Hepatocyte (in vitro differentiated cells): Measurements from ENCODE around the gene HEPN1. TPM values are rescaled to one million over a fixed set of nuclear protein-coding genes. Genes with fewer than 3 reads are reported as not detected.

ENCODE experiments used
- DNase-seq: peaks from one replicate; pipeline ENCODE4 v3.0.0-alpha.2; 2016; ENCODE audit warnings: low spot score
- H2AFZ ChIP-seq: fragments of 200-600 bp; sonication (generic); 2 replicates; pipeline ENCODE4 v1.6.0; 2016; ENCODE audit warnings: antibody characterized with exemption, mild to moderate bottlenecking
- H3K27ac ChIP-seq: fragments of 200-600 bp; sonication (generic); 2 replicates; pipeline ENCODE4 v1.5.1; 2016; ENCODE audit warnings: mild to moderate bottlenecking
- H3K27me3 ChIP-seq: fragments of 200-600 bp; sonication (generic); 2 replicates; pipeline ENCODE4 v1.6.1; 2016
- H3K36me3 ChIP-seq: fragments of 200-600 bp; sonication (generic); replicated peaks from 2 replicates; pipeline ENCODE4 v1.5.1; 2016; ENCODE audit warnings: low read depth; ENCODE audit not compliant: insufficient read depth
- H3K4me1 ChIP-seq: fragments of 200-600 bp; sonication (generic); 2 replicates; pipeline ENCODE4 v1.5.1; 2016; ENCODE audit warnings: mild to moderate bottlenecking, moderate library complexity; ENCODE audit not compliant: insufficient read depth
- H3K4me2 ChIP-seq: fragments of 200-600 bp; sonication (generic); 2 replicates; pipeline ENCODE4 v1.6.0; 2016
- H3K4me3 ChIP-seq: fragments of 200-600 bp; sonication (generic); 2 replicates; pipeline ENCODE4 v1.5.1; 2016; ENCODE audit warnings: mild to moderate bottlenecking
- H3K79me2 ChIP-seq: fragments of 200-600 bp; sonication (generic); 2 replicates; pipeline ENCODE4 v1.6.0; 2017; ENCODE audit warnings: mild to moderate bottlenecking
- H3K9me2 ChIP-seq: fragments of 200-600 bp; sonication (generic); replicated peaks from 2 replicates; pipeline ENCODE4 v1.6.0; 2017; ENCODE audit warnings: mild to moderate bottlenecking; ENCODE audit not compliant: insufficient read depth
- H3K9me3 ChIP-seq: fragments of 200-600 bp; sonication (generic); 2 replicates; pipeline ENCODE4 v1.5.1; 2016; ENCODE audit warnings: low read depth, mild to moderate bottlenecking
- H4K20me1 ChIP-seq: fragments of 200-600 bp; sonication (generic); 2 replicates; pipeline ENCODE4 v1.6.0; 2016; ENCODE audit warnings: mild to moderate bottlenecking; ENCODE audit not compliant: insufficient read depth, poor library complexity, severe bottlenecking
- EZH2 ChIP-seq: fragments of 200-600 bp; sonication (generic); IDR thresholded peaks from 2 replicates; pipeline ENCODE4 v1.6.1; 2016; ENCODE audit warnings: antibody characterized with exemption, mild to moderate bottlenecking, borderline replicate concordance
- EZH2phosphoT487 ChIP-seq: fragments of 200-600 bp; sonication (generic); IDR thresholded peaks from one replicate; pipeline ENCODE4 v1.6.1; 2018; ENCODE audit warnings: antibody characterized with exemption, mild to moderate bottlenecking, low read depth, moderate library complexity; ENCODE audit not compliant: unreplicated experiment, severe bottlenecking
- WGBS: methylation state at CpG from one replicate; pipeline ENCODE4 v1.1.6; 2016; ENCODE audit warnings: low lambda C conversion rate; ENCODE audit errors: missing lambda C conversion rate; 5-methylcytosine and 5-hydroxymethylcytosine counted together
- polyA plus RNA-seq: library from polyadenylated mRNA; unstranded; fragments of >200 nt; fragmentation: Nextera tagmentation; extraction: Ambion mirVana; gene quantifications from 2 replicates; pipeline ENCODE4 v1.2.1, GENCODE V29; 2016
- total RNA-seq: library from RNA; depleted of rRNA; stranded (reverse); fragments of >200 nt; gene quantifications from 2 replicates; pipeline ENCODE4 v1.2.3, GENCODE V29; 2014
- TF ChIP-seq, protein P1 (sequence below): fragments of 200-600 bp; sonication (generic); IDR thresholded peaks from 2 replicates; pipeline ENCODE4 v1.5.1; 2016; ENCODE audit warnings: antibody characterized with exemption, mild to moderate bottlenecking; ENCODE audit not compliant: poor library complexity

HEPN1 gene
- total and polyA plus RNA-seq, 2 experiments from 2014 or later = not detected

DNA sequence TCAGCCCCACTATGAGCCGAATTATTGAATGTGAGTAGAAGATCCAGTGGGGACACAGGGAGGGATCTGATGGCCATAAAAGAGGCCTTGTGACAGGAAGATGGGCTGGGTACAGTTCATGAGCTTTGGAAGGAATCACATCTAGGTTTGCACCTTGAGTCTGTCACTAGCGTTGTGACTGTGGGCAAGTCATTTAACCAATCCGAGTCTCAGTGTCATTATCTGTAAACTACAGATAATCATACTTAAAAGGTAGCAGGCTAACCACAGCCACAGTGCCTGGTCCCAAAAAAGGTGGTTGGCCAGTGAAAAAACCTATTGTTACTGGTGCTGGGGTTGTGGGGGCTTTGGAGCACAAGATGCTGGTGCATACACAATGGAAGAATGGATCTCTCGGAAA lies 3.8 kb downstream of the HEPN1 start:
- Histone ChIP-seq H3K36me3 (no peaks in the 10 kb centered on the region), H2AFZ (no peak overlapping the region), H3K27me3 (peaks cover 6% of the 10 kb centered on the region), H3K4me1 (no peaks in the 10 kb centered on the region), H3K9me3 (no peaks in the 10 kb centered on the region), H4K20me1 (no peaks in the 10 kb centered on the region), H3K4me2 (no peak overlapping the region), H3K9me2 (no peaks in the 10 kb centered on the region), H3K27ac (no peak overlapping the region), H3K79me2 (no peaks in the 10 kb centered on the region), H3K4me3 (no peak overlapping the region)
- WGBS = 91% methylated on average over 4 of the region's 4 CpGs
- DNase-seq = no peak
- TF ChIP-seq EZH2phosphoT487 (no peak), EZH2 (no peak)
- TF ChIP-seq, protein P1, sequence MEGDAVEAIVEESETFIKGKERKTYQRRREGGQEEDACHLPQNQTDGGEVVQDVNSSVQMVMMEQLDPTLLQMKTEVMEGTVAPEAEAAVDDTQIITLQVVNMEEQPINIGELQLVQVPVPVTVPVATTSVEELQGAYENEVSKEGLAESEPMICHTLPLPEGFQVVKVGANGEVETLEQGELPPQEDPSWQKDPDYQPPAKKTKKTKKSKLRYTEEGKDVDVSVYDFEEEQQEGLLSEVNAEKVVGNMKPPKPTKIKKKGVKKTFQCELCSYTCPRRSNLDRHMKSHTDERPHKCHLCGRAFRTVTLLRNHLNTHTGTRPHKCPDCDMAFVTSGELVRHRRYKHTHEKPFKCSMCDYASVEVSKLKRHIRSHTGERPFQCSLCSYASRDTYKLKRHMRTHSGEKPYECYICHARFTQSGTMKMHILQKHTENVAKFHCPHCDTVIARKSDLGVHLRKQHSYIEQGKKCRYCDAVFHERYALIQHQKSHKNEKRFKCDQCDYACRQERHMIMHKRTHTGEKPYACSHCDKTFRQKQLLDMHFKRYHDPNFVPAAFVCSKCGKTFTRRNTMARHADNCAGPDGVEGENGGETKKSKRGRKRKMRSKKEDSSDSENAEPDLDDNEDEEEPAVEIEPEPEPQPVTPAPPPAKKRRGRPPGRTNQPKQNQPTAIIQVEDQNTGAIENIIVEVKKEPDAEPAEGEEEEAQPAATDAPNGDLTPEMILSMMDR = no peak

DNA sequence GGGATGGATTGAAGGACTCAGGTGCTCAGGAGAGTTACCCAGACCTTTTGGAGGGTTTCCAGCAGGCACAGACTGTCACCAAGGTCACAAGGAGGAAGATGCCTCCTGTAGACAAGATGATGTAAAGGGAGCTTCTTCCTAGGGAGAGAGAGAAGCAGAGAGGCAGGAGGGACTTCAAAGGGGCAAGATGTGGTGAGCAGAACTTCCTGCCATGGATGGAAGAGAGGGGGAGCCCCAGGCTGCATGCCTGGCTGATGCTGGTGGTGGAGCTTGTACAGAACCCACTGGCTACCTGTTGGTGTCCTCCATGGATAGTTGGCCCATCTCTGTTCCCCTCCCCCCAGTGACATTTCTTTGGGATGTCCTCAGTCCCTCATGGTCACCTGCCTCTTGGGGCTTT lies 4.2 kb downstream of the HEPN1 start:
- Histone ChIP-seq H3K27ac (no peak overlapping the region), H3K36me3 (no peaks in the 10 kb centered on the region), H3K4me1 (no peaks in the 10 kb centered on the region), H3K79me2 (no peaks in the 10 kb centered on the region), H2AFZ (no peak overlapping the region), H3K27me3 (peaks cover 6% of the 10 kb centered on the region), H3K4me2 (no peak overlapping the region), H3K4me3 (no peak overlapping the region), H4K20me1 (no peaks in the 10 kb centered on the region), H3K9me2 (no peaks in the 10 kb centered on the region), H3K9me3 (no peaks in the 10 kb centered on the region)
- TF ChIP-seq EZH2phosphoT487 (no peak), EZH2 (no peak)
- TF ChIP-seq, protein P1 = no peak
- no peak for DNase-seq

GRCh38 chr11:124928942-124929665 lies 10.1 kb downstream of the HEPN1 start:
- no peaks in the 10 kb centered on the region for H3K36me3 ChIP-seq
- H2AFZ ChIP-seq = no peak overlapping the region
- no peaks in the 10 kb centered on the region for H3K9me3 ChIP-seq
- 63% methylated on average over 4 of the region's 4 CpGs for WGBS
- no peaks in the 10 kb centered on the region for H3K27me3 ChIP-seq
- DNase-seq = no peak
- H3K4me3 ChIP-seq = no peak overlapping the region
- H3K4me2 ChIP-seq = no peak overlapping the region
- H3K4me1 ChIP-seq = no peaks in the 10 kb centered on the region
- no peaks in the 10 kb centered on the region for H4K20me1 ChIP-seq
- H3K79me2 ChIP-seq = no peaks in the 10 kb centered on the region
- TF ChIP-seq EZH2phosphoT487 = no peak
- TF ChIP-seq, protein P1 = no peak
- no peak for TF ChIP-seq EZH2
- H3K9me2 ChIP-seq = no peaks in the 10 kb centered on the region
- no peak overlapping the region for H3K27ac ChIP-seq
